GM18502 (cell line): Measurements from ENCODE around the gene WIPF1.

Source experiments
- ATAC-seq: cut with Tn5 transposase; IDR thresholded peaks from one replicate; pipeline ENCODE4 v1.9.1; 2021; ENCODE audit warnings: mild to moderate bottlenecking; ENCODE audit not compliant: unreplicated experiment, poor library complexity

The WIPF1 gene

DNA sequence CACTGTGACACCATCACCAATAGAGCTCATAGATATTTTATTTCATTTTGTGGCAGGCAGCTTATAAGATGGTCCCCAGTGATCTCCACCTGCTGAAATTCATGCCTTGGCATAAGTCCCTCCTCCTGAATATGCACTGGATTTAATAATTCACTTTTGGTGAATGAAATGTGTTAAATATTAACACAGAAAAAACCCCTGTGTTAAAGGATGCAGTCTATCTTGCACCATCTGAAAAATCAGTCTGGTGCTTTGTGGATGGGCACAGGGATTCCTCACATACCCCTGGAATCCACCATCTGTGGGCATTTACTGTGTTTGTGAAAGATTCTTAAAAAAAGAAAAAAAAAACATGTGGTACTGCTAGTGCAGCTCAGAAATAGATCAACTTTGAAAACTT, 26.1 kb upstream of the WIPF1 start:
- no peak for ATAC-seq

DNA sequence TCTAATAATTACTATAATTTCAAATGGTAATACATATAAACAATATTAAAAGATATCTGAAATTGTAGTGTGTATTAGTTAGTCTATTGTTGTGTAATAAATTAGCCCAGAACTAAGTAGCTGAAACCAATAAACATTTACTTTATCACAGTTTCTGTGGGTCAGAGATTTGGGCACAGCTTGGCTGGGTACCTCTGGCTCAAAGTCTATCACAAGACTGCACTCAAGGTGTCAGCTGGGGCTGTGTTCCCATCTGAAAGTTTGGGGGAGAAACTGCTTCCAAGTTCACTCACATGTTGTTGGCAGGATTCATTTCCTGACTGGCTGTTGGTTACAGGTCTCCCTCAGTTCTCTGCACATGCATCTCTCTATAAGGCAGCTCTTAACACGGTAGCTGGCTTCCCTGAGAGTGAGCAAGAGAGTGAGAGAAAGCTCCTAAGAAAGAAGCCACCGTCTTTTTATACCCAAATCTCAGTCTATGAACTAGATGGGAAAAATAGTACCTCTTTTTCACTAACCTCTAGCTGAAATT, 25.6 kb upstream of the WIPF1 start:
- ATAC-seq, result no peak

DNA sequence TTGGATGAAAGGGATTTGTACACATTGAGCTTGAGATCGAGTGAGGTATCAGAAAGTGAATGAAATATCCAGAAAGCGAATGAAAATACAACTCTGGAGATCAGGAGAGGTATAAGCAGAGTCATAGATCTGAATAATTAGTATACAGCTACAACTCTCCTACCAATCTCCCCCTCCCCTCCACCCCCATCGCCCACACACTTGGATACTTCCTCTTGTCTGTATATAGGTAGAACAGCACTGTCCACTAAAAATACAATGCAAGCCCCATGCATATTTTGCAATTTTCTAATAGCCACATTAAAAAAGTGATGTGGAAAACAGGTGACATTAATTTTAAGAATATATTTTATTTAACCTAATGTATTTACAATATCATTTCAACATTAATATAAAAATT, 23.7 kb upstream of the WIPF1 start:
- no peak for ATAC-seq

DNA sequence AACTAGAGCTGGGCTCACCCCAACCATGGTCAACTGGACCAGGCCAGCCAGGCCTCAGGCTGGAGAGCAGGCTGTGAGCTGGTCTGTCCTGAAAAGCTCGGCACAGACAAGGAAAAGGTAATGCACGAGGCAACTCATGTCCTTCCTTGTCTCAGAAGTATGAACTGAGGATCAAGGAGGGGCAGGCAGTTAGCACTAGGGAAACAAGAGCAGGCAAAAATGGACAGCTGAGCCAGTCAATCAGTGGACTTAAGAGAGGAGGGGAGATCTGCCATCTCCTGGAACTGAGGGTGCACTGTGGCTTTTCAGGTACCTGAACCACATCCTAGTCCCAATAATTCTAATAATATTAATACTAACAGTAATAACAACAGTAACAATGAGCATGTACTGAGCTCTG, 20.6 kb upstream of the WIPF1 start:
- no peak for ATAC-seq

DNA sequence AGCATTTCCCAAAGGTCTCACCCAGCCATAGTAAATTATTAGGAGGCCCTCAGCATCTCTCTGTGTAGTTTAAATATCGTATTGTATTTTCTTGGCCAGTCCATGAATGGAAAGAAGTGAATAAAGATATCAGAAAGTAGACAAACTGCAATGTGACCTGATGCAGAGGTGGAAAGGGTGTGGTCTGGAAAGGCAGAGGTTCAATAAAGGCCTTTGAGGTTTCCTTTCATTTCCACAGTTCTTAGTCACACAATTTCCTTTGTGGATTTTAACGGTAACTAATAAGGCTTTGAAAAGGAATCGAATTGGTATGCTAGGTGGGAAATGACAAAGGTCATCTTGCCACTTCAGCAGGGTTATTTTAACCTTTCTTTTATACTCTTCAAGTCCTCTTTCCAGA, 20.1 kb upstream of the WIPF1 start:
- ATAC-seq, result no peak

GRCh38 chr2:174617120-174617519, 19.5 kb upstream of the WIPF1 start:
- ATAC-seq, result no peak

DNA sequence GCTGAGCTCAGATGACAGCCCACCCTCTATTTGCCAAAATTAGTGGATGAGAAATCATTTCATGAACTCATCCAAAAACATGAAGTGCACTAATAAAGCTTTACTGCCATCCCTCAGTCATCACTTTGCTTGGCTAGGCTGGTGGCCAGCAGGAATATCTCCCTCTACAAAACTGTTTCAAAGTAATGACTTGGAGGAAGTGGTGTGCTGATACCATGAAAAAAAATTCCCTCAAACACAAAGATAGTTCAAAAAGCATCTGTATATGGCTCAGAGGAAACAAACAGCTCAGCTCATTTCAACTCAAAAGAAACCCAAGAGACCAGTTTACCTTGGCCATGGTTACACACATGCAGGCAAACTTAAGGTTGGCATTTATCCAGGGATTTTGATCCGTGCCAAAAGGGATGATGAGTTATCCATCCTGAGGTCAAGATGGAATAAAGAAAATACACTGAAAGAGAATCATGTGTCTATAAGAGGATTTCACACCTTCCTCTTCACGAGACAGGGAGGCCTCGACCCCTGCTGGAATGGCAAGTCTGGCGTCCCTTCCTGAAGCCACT, 18.4 kb upstream of the WIPF1 start:
- ATAC-seq, result no peak

DNA sequence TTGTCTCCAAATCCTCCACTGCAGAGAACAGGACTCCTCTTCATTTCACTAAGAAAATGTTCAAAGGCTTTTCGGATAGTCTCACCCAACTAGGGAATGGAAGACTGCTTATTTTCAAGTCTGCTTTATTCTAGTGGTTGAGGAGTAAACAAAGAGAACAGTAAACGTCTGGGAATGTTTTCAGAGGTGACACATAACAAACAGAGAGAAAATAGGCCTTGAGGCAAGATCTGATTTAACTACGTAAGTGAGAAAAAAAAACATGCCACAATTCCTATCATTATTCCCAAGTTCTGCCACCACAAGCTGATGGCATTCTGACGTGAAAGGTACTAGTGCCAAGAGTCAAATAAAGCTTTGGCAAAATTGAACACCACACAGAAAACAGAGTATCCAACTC, 16.7 kb upstream of the WIPF1 start:
- no peak for ATAC-seq

- no peak for ATAC-seq
Observed at GRCh38 chr2:174613531-174613930, 15.9 kb upstream of the WIPF1 start.

DNA sequence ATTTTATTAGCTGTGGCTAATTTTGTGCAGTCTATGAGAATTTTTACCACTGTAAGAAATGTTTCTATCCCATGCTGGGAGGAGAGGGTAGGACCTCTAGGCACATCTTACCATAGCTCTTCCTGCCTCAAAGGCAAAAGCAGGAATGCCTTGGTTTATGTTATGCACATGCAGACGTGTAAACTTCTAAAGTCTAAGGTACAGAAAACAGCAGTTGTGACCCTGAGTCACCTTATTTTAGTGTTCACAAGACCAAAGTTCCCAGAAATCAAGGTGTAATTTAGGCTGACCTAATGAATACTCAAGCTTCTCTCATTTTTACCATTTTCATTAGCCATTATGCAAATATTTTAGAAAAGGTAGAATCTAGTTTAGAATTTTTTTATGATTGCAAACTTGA, 15.4 kb upstream of the WIPF1 start:
- ATAC-seq, result no peak

- no peak for ATAC-seq
Observed at GRCh38 chr2:174611854-174612253, 14.2 kb upstream of the WIPF1 start.

DNA sequence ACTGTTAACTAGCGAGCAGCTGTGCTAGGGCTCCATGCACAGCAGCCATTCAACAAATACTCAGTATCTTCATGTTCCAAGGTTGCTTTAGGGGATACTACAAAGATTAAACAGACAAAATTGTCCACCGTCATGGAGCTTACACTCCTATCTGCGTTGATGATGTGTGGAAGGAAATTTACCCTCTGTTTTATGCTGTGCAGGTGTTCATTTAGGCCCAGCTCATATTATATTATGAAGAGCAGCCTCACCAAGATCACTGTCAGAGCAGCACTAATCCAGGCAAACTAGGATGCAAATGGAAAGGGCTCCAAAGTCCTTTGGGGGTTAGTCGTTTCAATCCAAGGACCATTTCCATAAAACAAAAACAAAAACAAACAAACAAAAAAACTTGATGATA, 13.4 kb upstream of the WIPF1 start:
- ATAC-seq, result no peak

- no peak for ATAC-seq
Observed at GRCh38 chr2:174610243-174610995, 12.8 kb upstream of the WIPF1 start.

GRCh38 chr2:174609261-174609660, 11.7 kb upstream of the WIPF1 start:
- no peak for ATAC-seq

- ATAC-seq, result peak; percentile 49
Observed at GRCh38 chr2:174608866-174609214, 11.2 kb upstream of the WIPF1 start.

DNA sequence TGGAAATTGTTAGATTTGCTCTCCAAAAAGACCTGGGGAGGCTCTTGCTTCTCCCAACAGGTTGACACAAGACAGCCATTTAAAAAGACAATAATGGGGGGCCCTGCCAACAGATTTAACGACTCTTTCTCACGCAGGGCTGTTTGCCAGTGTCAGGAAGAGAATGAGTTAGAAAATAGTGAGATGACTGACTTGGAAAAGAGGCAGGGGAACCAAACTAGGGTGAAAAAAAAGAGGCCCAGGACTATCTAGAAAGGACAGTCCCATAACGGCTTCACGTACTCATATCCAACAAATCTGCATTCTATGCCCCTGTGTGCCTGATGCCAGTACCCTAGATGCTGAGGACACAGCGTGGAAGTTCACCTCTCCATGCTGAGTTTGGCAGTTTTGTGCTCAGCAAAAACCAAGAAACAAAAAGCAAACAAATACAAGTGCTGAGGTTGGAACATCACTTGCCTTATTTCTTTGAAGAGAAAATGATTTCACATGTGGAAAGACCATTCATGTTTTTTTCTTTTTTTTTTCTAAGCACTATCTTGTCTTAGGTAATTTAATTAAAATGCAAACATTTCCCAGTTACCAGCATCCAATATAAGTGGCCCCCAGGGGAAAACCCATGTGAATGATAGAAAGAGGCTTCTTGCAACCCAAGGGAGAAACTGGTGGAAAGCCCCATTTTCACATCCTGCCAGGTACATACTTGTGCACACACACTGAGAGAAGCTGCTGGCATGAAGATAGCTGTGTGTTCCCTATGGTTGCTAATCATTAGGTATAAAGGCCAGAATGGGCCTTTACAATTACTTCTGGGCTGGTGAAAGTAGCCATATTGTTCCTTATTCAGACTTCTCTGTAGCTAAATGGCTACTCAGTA, 10.6 kb upstream of the WIPF1 start:
- ATAC-seq, result peak; percentile 80

DNA sequence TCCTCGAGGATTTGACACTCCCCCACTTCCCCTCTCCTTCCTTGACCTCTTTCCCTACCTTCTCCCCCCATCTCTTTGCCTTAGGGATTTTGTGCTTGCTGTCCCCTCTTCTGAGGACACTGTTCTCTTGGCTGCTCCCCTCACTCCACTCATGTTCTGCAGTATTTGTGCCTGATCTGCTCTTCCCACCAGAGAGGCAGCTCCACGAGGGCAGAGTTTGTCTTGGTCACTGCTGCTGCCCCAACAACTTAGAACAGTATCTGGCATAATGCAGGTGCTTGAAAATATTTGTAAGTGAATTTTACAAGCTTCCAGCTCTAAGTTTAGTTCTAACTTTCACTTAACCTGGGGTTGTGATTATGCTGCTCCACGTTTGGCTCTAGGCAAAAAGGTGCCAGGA, 10.0 kb upstream of the WIPF1 start:
- ATAC-seq, result no peak

- ATAC-seq, result peak; percentile 40
Observed at GRCh38 chr2:174606336-174606735, 8.7 kb upstream of the WIPF1 start.

- ATAC-seq, result no peak
Observed at GRCh38 chr2:174605687-174606086, 8.1 kb upstream of the WIPF1 start.

DNA sequence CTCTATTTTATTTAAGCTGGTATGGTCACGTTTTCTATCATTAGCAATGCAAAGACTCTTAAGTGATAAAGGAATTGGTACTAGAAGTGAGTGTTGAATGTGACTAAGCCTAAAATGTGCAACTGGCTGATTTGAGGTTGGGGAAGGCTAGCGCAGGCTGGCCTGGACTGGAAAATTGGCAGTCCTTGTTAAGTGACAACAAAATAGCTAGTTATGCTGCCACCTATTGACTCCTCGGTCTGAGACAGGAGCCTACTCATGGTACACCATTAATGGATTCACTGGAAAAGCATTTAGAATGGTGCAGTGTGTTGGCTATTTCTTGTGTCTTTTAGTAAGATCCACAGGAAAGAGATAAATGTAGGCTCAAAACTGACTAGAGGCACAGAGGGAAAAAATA, 5.7 kb upstream of the WIPF1 start:
- ATAC-seq, result peak; percentile 30

- ATAC-seq, result no peak
Observed at GRCh38 chr2:174602745-174603144, 5.1 kb upstream of the WIPF1 start.
